HG03066 (cell line): Measurements from ENCODE around the gene EYA2.

Source experiments
- ATAC-seq: cut with Tn5 transposase; IDR thresholded peaks from one replicate; pipeline ENCODE4 v1.9.1; 2021; ENCODE audit warnings: low read depth; ENCODE audit not compliant: unreplicated experiment

EYA2 gene

DNA sequence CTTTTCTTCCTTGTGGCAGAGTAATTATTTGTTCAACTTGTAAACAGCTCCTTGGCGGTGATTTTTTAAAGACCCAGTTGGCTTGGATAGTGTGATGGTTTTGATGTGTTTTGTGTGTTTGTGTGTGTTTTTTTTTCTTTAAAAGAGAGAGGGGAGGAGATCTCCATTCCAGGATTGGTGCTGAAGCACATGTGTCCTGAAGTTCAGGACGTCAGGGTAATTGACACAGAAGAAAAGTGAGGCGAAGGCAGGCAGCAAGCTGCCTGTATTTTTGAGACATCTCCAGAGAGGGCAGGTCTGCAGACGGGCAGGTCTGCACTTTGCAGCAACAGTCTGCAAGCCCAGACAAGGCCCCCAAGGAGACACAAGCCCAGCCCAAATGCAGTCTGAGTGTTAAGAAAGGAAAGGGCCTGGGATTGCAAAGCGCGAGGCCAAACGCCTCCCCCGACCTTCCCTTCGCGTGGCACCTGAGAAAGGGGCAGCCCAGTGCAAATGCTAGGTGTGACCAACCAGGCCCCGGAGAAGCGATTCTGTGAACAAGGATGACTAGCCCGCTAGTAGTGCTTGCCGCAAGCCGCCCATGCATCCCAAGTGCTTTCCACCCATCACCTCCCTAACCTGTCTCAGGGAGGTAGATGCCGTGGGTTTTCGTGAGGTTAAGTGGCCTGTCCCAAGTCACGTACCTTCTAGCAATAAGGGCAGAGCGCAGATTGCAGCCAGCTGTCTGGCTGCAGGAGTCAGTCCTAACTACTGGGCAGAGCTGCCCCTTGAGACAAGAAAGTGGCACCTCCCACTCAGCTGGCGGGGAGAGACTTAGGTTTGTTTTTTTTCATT is 231.3 kb downstream of the EYA2 start:
- no peak for ATAC-seq

DNA sequence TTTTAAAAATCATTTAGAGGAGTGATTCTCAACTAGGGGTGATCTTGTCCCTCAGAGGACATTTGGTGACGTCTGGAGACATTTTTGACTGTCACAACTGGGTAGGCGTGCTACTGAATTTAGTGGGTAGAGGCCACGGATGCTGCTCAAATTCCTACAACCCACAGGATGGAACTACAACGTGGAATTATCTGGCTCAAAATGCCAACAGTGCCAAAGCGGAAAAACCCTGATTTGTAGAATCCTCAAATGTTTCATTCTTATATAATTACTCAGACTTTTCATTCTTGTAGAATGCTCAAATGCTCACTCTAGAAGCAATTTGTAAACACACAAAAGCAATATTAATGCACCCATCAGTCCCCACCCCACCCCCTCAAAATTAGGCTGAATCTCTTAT is 232.1 kb downstream of the EYA2 start:
- no peak for ATAC-seq

DNA sequence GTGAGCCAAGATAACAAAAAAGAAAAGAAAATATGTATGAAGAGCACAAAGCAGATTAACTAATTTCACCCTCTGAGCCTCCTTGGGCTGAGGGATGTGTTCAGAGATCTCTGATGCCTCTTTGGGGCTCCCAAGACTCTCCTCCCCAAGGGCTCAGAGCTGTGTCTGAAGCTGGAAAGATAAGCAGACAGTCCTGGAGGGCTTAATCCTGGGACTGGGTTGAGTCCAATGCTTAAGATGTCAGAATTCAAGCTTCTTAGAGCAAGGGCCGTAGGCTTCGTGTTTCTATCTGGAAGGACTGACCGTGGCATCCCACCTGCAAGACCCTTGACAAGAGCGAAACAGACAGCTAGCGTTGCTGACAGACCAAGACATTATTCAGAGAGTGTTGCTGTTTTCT is 232.9 kb downstream of the EYA2 start:
- no peak for ATAC-seq

DNA sequence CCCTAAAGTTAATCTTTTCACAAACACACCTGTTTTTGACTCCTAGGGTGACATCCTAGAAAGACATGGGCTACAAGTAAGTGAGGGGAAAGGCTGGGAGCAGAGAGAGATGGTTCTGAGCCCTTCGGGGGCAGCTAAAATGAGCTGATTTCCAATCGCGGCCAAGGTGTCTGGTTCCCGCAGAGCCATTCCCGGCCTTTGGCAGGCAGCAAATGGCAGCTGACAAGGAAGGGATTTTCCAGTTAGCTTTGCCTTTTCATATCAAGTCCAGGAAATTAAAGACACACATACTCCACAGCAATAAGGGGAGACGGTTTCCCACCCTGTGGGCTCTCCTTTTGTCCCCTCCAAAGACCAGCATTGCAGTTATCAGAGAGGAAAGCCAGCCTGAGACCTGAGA is 233.4 kb downstream of the EYA2 start:
- ATAC-seq, result no peak

DNA sequence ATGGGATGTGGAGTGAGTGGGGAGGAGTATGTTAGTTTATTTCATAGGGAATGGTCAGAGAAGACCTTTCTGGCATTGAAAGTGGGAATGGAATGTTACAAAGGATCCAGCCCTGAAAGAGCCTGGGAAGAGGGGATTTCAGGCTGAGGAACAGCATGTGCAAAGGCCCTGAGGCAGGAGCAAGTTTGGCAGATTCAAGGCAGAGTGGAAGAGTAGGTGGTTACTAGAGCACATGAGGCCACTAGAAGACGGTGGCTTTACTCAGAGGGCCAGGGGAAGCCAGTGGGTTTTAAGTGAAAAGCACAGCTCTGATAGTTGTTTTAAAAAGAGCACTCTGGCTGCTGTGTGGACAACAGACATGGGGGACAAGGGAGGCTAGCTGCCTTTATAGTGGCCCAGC is 234.7 kb downstream of the EYA2 start:
- ATAC-seq, result no peak

DNA sequence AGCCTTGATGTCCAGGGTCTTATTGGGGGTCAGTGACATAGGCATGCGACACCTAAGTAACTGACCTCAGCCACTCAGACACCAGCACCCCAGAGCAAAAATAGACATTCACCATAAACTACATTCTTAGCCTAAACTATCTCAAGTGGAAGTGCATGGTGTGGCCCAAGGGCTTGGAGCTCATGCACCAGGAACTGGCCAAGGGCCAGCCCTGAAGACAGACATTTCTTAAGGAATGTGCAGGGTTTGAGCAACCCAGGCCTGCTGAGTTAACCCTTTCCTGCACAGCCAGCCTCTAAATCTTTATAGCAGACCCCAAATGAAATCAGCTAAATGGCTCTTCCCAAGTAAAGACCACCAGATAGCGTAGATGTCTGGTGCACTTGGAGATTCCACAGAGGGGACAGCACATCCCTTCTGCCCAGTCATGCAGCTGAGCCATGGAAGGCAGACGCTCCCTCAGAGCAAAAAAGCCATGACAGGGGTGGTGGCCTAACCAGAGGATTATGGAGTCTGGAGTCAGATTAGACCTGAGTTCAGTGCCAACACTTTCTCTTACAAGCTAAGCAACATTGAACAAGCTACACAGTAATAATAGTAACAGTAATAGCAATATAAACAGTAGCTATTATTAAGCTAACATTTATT is 239.3 kb downstream of the EYA2 start:
- no peak for ATAC-seq

DNA sequence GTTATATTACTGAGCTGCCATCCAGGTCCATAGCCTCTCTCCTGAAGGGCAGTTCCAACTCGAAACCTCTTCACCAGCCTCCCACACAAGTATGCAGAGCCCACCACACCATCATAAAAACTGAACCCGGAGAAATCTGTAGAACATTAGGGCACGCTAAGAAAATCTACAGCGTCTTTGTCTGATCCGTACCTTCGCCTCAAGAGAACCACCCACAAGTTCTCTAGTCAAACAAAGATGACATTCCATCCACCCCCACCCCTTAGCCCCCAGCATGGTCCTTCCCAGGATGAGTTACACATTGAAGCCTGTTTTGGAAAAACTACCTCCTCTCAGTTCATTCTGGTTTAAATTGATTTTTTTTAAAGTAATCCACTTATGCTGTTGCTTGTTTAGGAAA is 242.1 kb downstream of the EYA2 start:
- no peak for ATAC-seq

DNA sequence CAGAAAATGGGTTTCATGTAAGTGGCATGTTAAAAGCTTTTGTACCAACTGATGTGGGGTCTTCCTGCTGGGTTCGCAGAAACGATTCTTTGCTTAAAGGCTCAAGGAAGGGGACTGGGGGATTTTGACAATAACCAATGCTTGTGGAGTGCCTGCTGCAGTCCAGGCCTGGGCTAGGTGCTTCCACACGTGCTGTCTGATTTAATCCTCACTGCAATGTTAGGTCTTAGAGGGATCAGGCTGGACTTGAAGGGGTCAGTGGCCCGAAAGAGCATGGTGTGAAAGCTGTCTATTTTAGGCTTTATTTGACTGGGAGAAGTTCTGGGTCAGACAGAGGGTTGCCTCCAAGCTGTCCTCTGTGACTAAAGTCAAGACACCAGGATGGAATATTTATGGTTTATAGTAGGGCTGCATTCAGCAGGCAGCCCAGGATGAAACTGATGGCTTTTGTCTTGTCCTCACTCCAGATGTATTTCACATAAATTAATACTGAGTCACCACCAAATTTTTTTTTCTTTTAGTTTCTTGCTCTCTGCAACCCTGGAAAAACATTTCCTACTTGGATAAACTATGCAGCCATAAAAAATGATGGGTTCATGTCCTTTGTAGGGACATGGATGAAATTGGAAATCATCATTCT is 242.7 kb downstream of the EYA2 start:
- ATAC-seq, result no peak

DNA sequence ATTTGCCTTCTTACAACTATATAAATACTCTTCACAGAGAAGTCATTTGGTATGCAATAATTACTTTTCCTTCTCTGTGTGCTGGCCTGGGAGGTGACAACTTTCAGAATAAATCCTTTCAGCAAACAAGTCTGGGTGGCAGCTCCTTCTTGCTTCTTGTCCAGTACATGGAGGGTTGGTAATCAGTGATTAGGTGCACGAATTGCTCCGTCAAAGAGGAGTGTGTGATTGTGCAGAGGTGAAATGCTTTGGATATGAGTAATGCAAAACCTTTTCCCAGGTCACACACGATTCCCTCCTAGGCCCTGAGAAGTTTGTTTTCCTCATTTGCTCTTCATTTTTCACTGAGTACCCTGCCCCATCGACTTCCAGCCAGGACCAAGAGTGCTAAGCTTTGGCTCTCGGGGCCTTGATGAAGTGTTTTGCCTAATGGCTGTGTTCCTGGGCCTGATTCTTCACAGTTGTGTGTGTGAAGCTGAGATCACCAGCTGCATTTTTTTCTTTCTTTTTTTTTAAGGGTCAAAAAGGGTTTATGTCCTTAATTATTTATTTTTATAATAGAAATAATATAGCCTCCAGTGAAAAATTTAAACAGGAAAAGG is 245.4 kb downstream of the EYA2 start:
- ATAC-seq, result no peak

DNA sequence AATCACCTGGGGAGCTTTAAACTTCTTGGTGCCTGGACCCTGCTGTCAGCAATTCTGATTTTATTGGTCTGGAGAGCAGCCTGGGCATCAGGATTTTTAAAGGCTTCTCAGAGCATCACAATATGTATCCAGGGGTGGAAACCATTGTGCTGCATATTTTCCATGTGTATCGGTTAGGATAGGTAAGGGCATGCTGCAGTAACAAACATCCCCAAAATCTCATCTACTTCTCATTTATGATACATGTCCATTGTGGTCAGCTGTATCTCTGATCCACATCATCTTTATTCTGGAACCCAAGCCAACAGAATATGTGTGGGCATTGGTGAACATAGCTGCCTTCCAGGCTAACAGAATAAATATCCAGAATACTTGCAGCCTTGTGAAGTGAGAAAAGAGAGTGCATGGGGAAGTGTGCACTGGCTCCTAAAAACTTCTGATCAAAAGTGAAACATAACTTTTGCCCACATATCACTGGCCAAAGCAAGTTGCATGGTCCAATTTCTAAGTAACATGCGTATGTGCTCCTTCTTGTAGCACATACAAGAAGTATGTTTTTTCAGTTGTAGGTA is 246.8 kb downstream of the EYA2 start:
- no peak for ATAC-seq

DNA sequence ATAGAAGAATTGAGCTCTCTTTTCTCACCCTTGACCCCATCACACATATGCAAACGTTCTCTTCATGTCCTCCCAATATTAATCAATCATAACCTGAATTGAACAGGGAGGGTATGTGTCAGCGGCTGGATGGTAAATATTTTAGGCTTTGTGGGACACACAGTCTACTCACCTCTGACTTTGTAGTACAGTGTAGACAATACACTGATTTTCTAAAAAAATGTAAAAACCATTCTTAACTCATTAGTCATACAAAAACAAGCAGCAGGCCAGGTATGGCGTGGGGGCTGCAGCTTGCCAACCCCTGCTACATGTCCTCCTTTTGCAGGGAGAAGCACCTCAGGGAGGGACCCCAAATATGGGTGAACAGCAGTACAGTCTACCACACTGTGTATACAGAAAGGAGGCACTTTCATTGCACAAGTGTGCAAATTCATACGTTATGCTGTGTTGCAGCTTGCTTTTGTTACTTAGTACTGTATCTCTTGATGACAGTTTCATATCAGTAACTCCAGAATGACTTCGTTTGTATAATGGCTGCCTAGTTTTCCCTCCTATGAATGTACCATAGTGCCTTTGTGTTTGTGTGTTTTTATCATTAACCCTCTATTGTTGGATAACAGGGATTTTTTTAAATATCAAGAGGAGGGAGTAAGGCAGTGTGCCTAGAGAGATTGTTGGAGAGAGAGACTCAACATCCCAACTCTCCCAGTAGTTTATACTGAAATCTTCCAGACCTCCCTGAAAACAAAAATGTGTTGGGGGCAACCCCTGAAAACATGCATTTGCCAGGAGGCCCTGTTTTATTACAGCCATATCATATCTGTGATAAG is 247.5 kb downstream of the EYA2 start:
- ATAC-seq, result no peak

DNA sequence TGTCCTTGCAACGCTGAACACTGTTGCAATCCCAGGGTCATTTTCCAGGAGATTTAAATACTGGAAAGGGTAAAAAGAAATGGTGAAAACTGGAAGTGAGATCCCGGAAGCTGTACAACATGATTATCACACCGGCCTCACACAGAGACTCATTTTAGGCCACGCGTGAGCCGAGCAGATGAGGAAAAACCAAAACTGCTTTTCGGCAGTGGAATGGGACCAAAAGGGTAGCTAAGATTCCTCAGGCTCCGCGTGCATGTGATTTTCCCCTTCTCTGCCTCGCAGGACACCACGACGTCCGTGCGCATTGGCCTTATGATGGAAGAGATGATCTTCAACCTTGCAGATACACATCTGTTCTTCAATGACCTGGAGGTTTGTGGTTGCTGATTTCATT is 248.1 kb downstream of the EYA2 start:
- no peak for ATAC-seq

DNA sequence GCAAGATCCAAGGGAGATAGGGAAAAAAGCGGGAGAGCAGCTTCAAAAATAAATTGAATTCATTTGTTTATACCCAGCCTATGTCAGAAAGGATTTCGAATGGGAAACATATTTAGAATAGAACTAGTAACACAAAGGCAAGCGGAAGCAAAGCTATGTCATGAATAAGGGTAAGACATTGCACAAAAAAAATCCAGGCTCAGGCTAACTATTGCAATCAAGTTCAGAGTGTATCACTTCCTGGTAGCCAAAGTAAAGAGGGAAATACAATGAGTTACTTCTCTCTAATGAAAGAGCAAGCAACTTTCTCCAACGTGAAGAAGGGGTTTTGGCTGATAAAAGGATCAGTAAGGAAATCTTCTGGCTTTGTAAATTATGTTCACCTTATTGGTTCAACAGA is 249.0 kb downstream of the EYA2 start:
- ATAC-seq, result no peak

DNA sequence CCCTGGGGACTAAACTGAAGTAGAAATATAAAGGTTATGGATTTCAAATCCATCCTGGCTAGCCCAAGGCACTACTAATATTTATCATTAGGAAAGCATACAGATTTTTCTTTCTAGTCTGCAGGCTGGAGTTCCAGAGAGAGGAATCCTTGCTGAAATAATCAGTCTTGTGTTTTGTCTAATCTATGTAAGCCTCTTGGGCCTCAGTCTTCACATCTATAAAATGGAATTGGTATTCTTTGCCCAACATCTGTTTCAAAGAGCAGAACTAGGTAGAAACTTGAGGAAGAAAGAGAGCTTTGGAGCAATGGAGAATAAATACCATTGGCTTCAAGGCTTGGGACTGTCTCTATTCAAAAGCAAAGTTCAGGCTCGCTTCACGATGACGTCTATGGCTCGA is 249.8 kb downstream of the EYA2 start:
- no peak for ATAC-seq

DNA sequence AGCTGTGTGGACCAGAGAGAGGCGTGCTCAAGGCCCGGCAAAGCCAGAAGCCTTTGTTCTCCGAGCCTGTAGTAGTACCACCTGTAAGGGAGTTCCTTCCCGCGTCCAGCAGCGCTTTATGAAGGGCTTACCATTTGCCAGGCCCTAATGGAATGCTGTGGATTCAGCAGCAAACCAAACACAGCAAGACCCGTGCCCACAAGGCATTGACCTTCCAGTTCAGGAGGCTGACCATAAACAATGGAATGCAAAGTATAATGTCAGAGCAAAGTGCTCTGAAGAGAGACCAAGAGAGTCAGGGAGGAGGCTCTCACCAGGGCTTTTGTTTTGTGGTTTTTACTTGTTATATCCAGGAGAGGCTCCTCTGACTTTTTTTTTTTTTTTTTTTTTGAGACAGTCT is 252.0 kb downstream of the EYA2 start:
- ATAC-seq, result no peak

DNA sequence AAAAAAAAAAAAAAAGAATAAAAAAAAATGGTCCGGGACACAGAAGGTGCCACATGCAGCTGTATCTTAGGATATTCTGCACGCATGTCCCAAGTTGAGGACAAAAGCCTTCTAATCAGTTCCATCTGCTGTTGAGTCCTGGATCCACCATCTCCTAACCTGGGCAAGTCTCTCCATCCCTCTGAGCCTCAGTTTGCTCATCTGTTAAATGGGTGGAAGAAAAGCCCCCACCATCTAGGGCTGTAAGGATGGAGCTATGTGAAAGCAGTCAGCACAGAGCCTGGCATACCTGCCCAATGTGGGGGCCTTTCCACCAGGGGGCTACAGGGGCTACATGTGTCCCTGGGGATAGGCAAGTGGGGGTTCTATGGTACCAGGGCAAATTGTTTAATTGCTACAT is 253.4 kb downstream of the EYA2 start:
- ATAC-seq, result no peak

DNA sequence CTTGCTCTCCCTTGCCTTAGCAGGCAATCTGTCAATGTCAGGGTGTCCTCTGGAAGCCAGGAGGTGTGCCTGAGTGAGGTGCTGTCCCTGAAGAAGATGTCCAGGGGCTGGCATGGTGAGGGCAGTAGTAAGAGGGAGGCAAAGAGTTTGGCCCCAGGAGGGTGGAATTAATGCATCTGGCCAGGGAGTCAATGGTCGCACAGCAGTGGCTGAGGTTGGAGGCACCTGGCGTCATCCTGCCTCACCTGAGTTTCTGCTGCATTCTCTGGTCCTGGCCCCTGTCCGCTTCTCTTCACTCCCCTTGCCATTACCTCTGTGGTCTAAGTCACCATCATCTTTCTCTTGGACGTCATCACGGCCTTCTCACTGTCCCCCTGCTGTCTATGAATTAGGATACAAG is 255.3 kb downstream of the EYA2 start:
- no peak for ATAC-seq

DNA sequence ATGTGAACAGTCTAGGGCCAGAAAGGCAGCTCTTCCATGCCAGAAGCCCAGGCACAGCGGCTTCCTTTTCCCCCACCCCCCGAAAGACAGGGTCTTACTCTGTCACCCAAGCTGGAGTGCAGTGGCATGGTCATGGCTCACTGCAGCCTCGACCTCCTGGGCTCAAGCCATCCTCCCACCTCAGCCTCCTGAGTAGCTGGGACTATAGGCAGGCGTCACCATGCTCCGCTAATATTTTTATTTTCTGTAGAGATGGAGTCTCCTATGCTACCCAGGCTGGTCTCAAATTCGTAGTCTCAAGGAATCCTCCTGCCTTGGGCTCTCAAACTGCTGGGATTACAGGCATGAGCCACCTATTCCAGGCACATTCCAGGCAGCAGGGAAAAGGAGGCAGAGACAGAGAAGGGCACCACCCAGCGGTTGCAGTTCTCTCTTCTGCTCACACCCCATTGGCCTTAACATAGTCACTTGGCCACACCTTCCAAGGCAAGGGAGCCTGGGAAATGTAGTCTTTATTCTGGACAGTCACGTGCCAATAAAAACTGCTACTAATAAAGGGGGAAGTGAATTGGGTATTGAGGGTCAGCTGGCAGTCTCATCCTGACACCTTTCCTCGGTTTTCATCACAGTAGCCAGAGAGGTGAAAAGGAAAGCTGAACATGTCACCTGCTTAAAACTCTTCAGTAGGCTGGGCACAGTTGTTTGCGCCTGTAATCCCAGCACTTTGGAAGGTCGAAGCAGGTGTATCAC is 255.9 kb downstream of the EYA2 start:
- no peak for ATAC-seq

DNA sequence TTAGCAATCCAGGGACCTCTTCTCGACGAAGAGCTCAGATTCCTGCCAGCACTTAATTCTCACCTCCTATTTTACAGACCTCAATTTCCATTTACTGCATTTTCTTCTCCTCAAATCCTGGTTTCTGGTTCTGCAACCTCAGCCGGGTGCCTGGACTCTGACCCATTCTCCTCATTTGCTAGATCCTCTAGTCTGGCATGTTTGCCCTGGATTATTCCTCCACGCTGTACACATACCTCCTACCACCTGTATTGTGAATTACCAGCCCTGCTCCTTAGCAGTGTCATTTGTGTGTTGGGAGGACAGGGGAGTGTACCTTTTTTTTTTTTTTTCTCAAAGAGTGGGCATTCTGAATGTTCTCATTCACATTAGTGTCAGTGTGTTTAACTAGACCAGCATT is 257.4 kb downstream of the EYA2 start:
- no peak for ATAC-seq

DNA sequence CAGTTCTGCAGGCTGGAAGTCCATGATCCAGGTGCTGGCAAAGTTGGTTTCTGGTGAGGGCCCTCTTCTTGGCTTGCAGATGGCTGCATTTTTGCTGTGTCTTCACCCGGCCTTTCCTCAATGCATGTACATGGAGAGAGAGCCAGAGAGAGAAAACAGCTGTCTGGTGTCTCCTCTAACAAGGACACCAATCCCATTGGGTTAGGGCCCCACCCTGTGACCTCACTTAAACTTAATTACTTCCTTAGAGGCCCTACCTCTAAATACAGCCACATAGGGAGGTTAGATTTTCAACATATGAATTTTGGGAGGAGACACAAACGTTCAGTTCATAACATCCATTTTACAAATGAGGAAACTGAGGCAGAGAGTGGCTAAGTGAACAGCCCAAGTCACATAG is 259.4 kb downstream of the EYA2 start:
- ATAC-seq, result no peak
